HG02571 (cell line): ENCODE measurements around the gene CHGA.

ENCODE experiments used
- ATAC-seq: cut with Tn5 transposase; IDR thresholded peaks from one replicate; pipeline ENCODE4 v1.9.1; 2021; ENCODE audit warnings: mild to moderate bottlenecking, moderate library complexity; ENCODE audit not compliant: unreplicated experiment

The CHGA gene

GRCh38 chr14:92959761-92960680 lies 37.1 kb downstream of the CHGA start:
- ATAC-seq = no peak

DNA sequence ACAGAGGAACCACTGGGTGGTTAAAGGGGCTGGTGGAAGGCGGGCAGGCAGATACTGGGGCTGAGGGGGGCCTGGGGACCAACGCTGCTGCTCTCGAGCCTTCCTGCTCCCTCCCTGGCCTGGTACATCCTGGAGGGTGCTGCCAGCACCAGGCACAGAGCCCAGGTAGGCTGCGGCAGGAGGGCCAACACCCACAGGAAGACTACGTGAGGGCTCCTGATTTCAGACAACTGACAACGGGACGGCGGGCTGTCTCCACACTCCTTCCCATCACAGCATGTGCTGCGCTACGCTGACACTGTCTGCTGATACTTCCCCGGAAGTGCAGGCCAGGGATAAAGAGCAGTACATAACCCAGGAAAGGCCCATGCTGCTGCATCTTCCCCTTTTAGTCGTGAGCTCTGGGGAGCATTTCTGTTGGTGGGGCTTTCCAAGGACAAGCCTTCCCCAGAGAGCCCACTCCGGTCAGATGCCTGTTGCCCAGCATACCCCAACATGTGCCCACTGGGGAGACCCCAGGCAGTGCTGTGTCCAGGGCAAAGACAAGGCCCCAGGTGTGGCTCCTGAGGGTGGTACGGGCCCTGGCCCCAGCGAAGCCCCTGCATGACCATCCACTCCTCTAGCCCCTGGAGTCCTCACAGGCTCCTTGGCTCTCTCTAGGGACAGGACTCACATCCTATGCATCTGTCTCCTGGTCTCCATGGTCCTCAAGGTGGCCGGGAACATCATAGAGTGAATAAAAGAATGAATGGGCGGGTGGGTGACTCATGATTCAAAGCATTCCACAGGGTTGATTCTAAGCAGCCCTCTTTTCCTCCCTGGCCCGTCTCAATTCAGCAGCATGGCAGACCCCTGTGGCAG lies 38.0 kb downstream of the CHGA start:
- ATAC-seq = no peak

DNA sequence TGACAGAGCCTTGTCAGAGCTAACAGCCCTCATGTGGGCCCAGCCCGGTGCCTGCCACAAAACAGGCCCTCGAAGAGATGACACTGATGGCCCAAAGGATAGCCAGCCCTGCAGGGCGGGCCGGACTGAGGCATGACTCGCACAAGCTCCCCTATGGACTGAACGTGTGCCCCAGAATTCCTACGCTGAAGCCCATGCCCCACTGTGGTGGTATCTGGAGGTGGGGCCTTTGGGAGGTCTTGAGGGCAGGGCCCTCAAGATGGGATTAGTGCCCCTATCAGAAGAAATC lies 38.6 kb downstream of the CHGA start:
- ATAC-seq = no peak

DNA sequence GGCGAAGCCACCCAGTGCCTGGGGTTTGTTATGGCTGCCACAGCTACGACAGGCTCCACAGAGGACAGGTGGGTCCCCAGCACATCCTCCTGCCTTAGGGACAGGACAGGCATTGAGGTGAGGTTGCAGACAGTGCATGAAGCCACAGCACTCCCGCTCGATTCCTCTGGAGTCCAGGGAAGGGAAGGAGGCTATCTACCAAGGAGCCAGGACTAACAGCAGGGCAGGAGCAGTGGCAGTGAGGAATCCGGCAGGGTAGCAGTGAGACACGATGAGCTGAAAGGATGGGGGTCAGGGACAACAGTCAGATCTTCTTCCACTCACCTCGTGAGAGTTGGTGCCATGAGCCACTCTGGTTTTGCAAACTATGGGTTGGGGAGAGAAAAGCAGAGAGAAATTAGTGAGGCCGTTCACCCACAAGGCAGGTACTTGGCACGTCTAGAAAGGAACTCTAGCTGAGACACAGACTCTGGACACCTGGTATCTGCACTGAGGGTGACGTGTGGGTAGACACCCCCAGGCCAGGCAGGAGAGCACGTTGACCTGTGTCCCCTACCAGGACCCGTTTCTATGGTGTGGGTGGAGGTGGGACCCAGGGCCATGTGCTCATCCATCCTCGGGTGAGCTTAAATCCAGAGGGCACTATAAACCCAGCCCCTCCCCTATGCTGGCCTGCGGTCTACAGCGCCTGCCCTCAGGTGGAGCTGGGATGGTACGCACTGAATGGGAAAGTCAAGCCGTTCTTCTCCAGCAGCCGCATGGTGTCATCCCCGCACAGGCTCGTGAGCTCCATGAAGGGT lies 39.3 kb downstream of the CHGA start:
- ATAC-seq = no peak

DNA sequence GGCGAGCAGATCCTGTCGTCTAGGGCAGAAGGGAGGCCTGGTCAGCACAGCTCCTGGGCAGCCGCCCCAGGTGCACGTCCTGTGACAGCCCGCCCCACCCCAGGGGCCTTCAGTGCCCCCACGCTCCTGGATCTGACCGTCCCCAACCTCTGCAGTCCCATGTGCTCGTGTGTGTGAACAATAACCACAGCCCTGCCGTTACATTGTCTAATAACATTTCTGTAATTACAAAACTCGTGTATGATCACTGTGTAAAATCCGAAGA lies 39.8 kb downstream of the CHGA start:
- ATAC-seq = no peak

DNA sequence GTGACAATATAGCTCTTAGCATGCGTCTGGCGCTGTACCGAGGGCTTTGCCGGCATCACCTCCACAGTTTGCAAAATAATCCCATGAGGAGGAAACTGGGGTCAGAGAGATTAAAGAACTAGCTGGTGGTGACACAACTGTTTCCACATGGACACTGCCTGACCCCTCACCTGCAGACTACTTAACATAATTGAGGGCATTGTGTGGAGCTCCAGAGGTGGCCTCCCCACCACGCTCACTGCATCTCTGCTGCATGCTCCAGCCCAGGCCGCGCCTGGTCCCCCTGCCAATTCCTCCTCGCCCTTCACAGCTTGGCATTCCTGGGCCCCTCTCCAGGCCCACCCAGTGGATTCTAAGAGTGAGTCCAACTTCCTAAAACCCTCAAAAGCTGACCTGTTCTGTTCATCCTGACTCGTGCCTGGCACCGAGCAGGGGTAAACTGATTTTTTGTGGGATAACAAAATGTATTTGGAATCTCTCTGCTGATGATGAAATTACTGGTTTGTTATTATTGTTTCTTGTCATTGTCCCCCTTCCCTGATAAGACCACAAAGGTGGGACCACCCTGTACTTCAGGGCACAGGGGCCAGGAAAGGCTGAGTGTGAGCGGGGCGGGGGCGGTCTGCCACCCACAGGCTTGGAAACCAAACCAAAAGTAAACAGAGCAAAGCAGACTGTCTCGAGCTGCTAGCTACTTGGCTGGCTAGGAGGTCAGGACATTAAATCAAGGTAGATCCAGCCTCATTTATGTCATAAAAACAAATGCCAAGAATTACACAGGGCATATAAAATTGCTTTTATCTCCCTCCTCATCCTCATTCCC lies 40.6 kb downstream of the CHGA start:
- no peak for ATAC-seq

- ATAC-seq = no peak
Observed at GRCh38 chr14:92964124-92965109, 41.5 kb downstream of the CHGA start.

- no peak for ATAC-seq
Observed at GRCh38 chr14:92965281-92965680, 42.3 kb downstream of the CHGA start.

- ATAC-seq = no peak
Observed at GRCh38 chr14:92967346-92967926, 44.5 kb downstream of the CHGA start.

DNA sequence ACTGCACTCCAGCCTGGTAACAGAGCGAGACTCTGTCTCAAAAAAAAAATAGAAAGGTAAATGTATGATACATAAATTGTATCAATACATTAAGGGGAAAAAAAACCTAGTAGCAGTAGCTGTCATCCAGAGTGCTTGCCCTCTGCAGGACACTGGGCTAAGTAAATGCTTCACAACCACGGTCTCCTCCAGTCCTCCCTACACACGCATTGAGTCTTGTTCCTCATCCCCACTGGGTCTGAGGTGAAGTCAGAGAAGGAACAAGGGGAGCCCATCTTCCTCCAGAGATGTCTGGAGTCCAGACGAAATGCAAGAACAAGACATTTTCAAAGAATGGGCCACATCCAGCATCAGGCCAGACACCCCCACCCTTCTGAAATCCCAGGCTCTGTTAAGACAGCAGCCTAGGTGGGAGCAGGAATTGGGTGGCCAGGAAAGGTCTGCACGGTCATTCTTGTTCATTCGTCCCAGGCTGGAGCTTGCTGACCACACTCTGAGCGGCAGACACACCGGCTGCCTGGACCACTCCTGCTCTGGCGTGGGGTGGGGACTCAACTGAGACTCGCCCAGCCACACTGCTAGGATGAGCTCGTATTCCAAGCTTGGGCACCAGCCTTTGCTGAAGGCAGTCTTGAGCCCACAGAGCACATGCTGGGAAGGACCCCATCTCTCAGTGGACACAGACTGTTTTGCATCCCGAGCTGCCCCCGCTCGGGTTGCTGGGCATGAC lies 45.5 kb downstream of the CHGA start:
- ATAC-seq = no peak

DNA sequence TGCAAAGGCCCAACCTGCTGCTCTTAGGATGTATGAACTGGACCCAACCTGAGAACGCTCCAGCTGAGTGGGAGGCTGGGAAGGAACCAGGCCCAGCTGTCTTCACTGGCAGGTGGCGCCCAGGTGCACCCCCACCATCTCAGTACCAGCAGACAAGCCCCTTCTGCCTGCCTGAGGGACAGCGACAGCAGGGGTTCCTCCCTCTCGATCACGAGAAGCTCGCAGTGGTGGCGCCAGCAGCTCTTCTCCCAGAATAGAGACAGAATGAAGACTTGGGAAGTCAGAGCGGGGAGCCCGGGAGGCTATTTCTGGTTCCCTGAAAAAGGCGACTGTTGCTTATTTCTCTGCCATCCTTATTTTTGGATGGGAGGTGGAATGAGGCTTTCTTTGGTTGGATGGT lies 46.5 kb downstream of the CHGA start:
- no peak for ATAC-seq

DNA sequence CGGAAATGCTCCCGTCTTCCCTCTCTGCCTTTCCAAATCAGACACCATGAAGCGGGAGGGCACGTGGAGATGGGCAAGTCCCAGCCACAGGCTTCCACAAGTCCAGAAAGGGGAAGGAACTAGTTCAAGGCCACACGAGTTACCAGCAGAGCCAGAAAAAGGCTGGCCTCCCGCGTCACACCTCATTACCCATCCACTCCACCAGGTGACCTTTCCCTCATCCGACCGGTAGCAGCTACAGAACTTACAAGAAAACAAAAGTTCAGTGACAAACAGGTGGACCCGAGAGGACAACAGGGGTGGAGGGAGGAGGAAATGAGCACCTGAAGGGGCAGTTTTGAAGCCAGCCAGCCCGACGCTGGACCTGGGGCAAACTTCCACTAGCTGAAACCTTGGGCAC lies 46.9 kb downstream of the CHGA start:
- no peak for ATAC-seq

GRCh38 chr14:92970271-92970670 lies 47.3 kb downstream of the CHGA start:
- no peak for ATAC-seq

DNA sequence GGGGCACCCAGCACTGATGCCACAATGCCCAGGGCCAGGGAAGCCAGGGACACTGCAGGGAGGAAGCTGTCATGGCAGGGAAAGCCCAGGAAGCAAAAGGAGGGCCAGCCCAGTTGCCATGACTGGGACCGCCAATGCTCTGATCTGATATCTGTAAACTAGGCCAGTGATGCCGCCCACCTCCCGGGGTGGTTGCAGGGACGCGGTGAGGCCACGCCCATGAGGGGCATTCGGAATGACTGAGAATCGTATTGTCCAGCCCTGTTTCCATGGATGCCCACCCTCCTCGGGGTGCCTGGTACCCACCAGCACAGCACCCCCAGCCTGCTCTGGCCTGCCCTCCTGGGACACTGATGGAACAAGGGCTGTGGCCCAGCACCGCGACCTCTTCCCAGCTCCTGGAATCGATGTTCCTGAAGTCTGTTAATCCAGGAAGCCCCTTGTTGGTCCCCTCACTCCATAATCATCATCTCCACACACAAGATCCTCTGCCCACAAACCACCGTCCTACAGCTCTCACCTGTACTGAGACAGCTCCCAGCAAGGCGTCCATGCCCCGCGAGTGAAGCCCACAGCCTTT lies 48.7 kb downstream of the CHGA start:
- ATAC-seq = no peak

- ATAC-seq = no peak
Observed at GRCh38 chr14:92973261-92973797, 50.4 kb downstream of the CHGA start.

DNA sequence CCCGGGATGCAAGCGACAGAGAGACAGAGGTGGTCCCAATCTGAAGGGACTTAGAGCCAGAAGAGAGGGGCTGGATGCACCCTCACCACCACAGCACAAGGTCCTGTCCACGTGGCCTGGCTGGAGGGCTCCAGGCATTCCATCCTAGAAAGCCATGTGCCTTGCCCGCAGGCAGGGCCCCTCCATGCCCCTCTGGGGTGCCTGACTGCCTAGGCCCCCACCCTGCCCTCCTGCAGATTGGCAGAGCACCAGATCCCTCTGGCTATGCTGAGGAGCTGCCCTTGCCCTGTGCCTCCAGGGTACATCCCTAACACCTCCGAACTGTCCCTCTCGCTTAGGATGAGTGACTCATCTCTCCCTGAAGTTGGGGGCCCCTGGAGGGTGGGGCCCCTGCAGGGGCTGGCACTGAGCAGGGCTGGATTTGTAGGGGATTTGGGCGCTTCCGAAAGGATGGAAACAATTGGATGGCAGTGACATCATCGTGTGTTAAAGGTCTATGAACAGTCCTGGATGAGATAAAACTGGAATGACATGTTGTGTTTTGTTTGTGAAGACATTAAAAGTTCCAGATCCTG lies 50.9 kb downstream of the CHGA start:
- no peak for ATAC-seq

DNA sequence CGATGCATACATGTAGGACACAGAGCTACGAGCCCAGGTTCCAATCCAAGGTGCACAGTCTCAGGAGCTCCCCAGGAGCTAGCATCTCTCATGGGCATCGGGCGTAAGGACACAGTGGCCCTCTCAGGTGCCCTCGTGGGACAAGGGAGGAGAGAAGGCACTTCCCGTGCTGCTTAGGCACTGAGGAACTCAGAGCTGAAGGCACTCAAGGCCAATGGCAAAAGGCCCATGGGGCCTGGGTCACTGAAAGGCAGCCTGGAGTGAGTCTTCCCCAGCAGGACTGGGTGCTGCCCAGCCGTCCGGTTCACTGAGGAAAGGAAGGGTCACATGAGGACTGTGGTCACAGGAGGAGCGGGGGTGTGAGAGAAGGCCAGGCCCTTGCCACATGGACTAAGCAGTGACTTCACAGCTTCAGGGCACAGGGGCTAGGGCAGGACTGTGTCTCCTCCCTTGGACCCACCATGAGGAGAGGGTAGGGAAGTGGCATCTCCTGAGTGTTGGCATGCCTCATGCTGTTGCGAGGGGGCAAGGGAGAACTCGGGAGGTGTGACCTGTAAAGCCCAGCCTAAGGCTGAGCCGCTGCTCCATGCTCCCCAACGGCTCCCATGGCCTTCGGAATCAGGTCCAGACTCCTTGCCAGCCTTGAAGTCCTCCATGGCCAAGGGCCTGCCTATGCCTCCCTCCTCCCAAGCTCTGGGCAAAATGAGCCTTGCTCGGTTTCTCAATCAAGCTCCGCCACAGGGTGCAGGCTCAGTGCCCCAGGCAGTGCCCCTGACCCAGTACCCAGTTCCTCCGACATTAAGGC lies 51.8 kb downstream of the CHGA start:
- no peak for ATAC-seq
